GM10248 (cell line): ENCODE results near the gene OSBPL8.

Experiments used
- CTCF ChIA-PET: fragments of 300-600 bp; sonication (Branson Sonifier 250); formaldehyde crosslinking; extraction: SDS; loops from one replicate; lab custom pipeline; 2021; ENCODE audit warnings: antibody characterized with exemption; lab: Yijun Ruan, JAX
- POLR2A ChIA-PET: fragments of 350-650 bp; sonication (Branson Sonifier 250); formaldehyde crosslinking; extraction: SDS; loops from one replicate; lab custom pipeline; 2020; ENCODE audit warnings: antibody characterized with exemption; lab: Yijun Ruan, JAX
- DNase-seq: peaks from one replicate; pipeline ENCODE4 v3.0.0; 2012; ENCODE audit errors: extremely low spot score
- CTCF ChIP-seq: IDR thresholded peaks from 2 replicates; pipeline ENCODE4 v1.5.1; 2012; ENCODE audit warnings: mild to moderate bottlenecking, low read depth; ENCODE audit errors: extremely low read depth, missing control alignments, control extremely low read depth

The OSBPL8 gene

GRCh38 chr12:76346236-76346635 lies 213.3 kb downstream of the OSBPL8 start:
- ChIA-PET POLR2A (no interaction called here), CTCF (interaction anchor here (1.1 to 1.2 kb wide), 2 partner anchors 10 to 18 kb away, joined by 4 read pairs; no protein-coding TSS in a partner anchor)
- TF ChIP-seq CTCF: no peak
- no peak for DNase-seq

- ChIA-PET CTCF (interaction anchor here (1.1 to 1.2 kb wide), 2 partner anchors 10 to 17 kb away, joined by 4 read pairs; no protein-coding TSS in a partner anchor), POLR2A (no interaction called here)
- DNase-seq: no peak
- no peak for TF ChIP-seq CTCF
These were observed 214.0 kb downstream of the OSBPL8 start for GRCh38 chr12:76345569-76345968.

- TF ChIP-seq CTCF: no peak
- ChIA-PET CTCF (no interaction called here), POLR2A (no interaction called here)
- no peak for DNase-seq
These were observed 218.0 kb downstream of the OSBPL8 start for GRCh38 chr12:76341436-76342030.

- TF ChIP-seq CTCF: no peak
- ChIA-PET POLR2A (no interaction called here), CTCF (interaction anchor here (1.3 kb wide), 1 partner anchor 115 kb away, joined by 3 read pairs; no protein-coding TSS in a partner anchor)
- no peak for DNase-seq
These were observed 218.7 kb downstream of the OSBPL8 start for GRCh38 chr12:76340680-76341435.

- ChIA-PET POLR2A (interaction anchor here (0.6 kb wide), 1 partner anchor 34 kb away, joined by 3 read pairs; no protein-coding TSS in a partner anchor), CTCF (interaction anchor here (1.4 kb wide), 2 partner anchors 10 to 811 kb away, joined by 4 read pairs; no protein-coding TSS in a partner anchor)
- no peak for TF ChIP-seq CTCF
- no peak for DNase-seq
These were observed 222.0 kb downstream of the OSBPL8 start for GRCh38 chr12:76337583-76337982.

GRCh38 chr12:76332606-76333005 lies 227.0 kb downstream of the OSBPL8 start:
- POLR2A ChIA-PET: no interaction called here
- no peak for TF ChIP-seq CTCF
- CTCF ChIA-PET: no interaction called here
- no peak for DNase-seq
